D721Med (cell line): ENCODE data around the gene ABHD1.
A peak's percentile ranks its signal among the peaks of the same experiment; 100 is the strongest.

Experiments used
- DNase-seq: peaks from one replicate; pipeline ENCODE4 v3.0.0; 2011; ENCODE audit warnings: low spot score; ENCODE audit not compliant: insufficient read length
- FAIRE-seq: peaks from 2 replicates; lab custom pipeline; 2011; peaks lifted over from hg19 to GRCh38; lab: Jason Lieb, UNC
- CTCF ChIP-seq: IDR thresholded peaks from 2 replicates; pipeline ENCODE4 v1.5.1; 2012; ENCODE audit warnings: mild to moderate bottlenecking, control low read depth; ENCODE audit not compliant: insufficient read depth; ENCODE audit errors: missing control alignments

Gene ABHD1

DNA sequence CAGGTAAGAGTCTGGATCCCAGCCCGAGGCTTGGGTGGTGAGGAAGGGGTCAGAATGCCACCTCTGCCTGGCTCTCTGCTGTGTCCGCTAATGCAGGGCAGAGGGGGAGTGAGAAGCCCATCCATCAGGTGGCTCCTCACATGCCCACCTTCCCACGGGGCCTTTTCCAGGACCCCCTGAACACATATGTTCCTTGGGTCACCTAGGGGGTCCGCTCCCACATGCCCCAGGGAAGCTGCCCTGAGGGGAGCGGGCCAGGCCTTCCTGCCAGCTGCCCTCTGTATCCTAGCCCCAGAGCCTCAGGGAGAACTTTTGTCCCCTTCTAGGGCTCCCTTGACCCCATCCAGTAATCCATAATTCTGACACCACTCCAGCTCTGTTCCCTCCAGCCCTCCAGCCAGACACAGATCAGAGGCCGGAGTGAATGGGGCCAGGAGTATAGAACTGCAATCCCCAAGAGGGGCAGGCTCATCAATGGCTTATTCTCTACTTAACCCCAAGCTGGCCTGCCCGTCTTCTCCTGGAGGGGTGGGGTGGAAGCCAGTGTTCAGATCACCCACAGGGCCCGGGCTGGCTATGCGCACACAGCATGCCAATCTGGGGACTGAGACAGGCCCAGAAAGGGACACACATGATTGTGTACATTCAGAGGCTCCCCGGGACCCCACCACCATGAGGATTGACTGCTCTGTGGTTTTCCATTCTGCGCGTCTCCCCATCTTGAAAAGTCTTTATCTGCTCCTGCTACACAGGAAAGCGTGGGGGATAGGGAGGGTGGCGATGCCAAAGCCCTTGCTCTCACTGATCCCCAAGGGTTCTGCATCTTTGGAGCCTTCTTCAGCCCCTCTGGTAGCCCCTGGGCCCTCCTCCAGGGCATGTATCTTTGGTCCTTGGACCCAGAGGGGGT lies 44.1 kb upstream of the ABHD1 start:
- no peak for FAIRE-seq
- peak; percentile 78 for DNase-seq
- TF ChIP-seq CTCF = no peak

DNA sequence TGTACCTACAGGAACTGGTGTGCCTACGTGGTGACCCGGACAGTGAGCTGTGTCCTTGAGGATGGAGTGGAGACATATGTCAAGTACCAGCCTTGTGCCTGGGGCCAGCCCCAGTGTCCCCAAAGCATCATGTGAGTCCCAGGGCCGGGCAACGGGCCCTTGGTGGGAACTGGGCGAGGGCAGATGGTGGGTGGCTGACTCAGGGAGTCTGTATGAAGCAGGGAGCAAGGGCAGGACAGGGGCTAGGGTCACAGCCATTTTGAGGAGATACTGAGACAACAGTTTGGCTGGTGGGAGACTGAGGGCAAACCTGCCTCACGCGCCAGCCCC lies 43.5 kb upstream of the ABHD1 start:
- no peak for TF ChIP-seq CTCF
- DNase-seq (no peak), FAIRE-seq (no peak)

- no peak for TF ChIP-seq CTCF
- DNase-seq (no peak), FAIRE-seq (no peak)
These were observed 43.0 kb upstream of the ABHD1 start for GRCh38 chr2:27080603-27080936.

DNA sequence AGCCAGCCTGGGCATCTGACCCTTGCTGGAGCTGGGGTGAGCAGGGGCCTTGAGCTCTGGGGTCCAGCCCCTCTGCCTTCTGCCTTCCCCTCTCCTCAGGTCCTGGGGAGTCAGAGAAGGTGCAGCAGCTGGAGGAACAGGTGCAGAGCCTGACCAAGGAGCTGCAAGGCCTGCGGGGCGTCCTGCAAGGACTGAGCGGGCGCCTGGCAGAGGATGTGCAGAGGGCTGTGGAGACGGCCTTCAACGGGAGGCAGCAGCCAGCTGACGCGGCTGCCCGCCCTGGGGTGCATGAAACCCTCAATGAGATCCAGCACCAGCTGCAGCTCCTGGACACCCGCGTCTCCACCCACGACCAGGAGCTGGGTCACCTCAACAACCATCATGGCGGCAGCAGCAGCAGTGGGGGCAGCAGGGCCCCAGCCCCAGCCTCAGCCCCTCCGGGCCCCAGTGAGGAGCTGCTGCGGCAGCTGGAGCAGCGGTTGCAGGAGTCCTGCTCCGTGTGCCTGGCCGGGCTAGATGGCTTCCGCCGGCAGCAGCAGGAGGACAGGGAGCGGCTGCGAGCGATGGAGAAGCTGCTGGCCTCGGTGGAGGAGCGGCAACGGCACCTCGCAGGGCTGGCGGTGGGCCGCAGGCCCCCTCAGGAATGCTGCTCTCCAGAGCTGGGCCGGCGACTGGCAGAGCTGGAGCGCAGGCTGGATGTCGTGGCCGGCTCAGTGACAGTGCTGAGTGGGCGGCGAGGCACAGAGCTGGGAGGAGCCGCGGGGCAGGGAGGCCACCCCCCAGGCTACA lies 41.4 kb upstream of the ABHD1 start:
- no peak for TF ChIP-seq CTCF
- FAIRE-seq (no peak), DNase-seq (no peak)

GRCh38 chr2:27082773-27083409 lies 40.7 kb upstream of the ABHD1 start:
- DNase-seq (no peak), FAIRE-seq (no peak)
- TF ChIP-seq CTCF = no peak

DNA sequence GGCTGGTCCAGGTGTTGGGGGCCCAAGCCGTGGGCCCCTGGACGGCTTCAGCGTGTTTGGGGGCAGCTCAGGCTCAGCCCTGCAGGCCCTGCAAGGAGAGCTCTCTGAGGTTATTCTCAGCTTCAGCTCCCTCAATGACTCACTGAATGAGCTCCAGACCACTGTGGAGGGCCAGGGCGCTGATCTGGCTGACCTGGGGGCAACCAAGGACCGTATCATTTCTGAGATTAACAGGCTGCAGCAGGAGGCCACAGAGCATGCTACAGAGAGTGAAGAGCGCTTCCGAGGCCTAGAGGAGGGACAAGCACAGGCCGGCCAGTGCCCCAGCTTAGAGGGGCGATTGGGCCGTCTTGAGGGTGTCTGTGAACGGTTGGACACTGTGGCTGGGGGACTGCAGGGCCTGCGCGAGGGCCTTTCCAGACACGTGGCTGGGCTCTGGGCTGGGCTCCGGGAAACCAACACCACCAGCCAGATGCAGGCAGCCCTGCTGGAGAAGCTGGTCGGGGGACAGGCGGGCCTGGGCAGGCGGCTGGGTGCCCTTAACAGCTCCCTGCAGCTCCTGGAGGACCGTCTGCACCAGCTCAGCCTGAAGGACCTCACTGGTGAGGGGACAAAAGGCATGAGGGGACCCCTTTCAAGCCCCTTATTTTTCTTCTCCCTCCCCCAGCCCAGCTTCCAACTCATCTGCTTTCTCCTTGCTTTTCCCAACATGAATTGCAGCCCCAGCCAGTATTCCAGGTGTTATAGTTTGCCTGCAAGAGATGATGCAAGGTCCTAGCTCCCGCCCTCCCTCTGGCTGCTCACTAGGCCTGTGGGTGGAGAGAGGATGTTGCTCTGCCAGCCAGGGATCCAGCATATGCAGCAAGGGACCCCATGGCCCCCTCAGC lies 40.0 kb upstream of the ABHD1 start:
- DNase-seq (no peak), FAIRE-seq (no peak)
- no peak for TF ChIP-seq CTCF
